ENCODE measurements around the gene NRL. TPM values are rescaled to one million over a fixed set of nuclear protein-coding genes. Genes with fewer than 3 reads are reported as not detected.
"Not testable (repeated sequence)": the region's sequence is repeated elsewhere in the genome, so short reads cannot be mapped to it uniquely, and the experiment has no call there.

NRL gene
- total and polyA plus RNA-seq, 8 donors: 0.37 to 2.4 (median 1.4) TPM

DNA sequence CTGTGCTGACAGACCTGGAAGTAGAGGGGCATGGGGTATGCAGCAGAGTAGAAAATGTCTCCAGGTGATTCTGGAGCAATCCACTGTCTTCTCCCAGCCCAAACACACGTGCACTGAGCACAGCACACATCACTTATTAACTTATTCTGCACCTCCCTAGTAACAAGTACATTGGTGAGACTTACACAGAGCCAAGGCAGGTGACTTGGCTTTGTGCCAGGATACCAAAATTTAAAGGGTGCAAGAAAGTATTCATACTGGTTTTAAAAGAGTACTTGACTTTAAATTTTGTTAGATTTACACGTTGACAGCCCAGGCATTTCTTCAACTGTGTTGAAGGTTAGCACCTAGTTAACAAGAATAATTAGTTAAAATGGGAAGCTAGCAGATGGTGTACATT lies 74.1 kb downstream of the NRL start:
- Histone ChIP-seq H3K4me1 (peaks cover 0 to 9% (median 5%) of the 10 kb centered on the region in 3 donors), H3K4me3 (no peak overlapping the region), H3K9me3 (no peaks in the 10 kb centered on the region), H3K36me3 (no peaks in the 10 kb centered on the region), H3K27ac (no peak overlapping the region), H3K27me3 (no peaks in the 10 kb centered on the region)
- DNase-seq (no peak), ATAC-seq (no peak), FAIRE-seq (no peak)
- 14 to 25% methylated on average over 2 of the region's 2 CpGs for WGBS, 2 donors
- intact Hi-C loops (cut with DNase I): no loop called here
- TF ChIP-seq, protein P1, sequence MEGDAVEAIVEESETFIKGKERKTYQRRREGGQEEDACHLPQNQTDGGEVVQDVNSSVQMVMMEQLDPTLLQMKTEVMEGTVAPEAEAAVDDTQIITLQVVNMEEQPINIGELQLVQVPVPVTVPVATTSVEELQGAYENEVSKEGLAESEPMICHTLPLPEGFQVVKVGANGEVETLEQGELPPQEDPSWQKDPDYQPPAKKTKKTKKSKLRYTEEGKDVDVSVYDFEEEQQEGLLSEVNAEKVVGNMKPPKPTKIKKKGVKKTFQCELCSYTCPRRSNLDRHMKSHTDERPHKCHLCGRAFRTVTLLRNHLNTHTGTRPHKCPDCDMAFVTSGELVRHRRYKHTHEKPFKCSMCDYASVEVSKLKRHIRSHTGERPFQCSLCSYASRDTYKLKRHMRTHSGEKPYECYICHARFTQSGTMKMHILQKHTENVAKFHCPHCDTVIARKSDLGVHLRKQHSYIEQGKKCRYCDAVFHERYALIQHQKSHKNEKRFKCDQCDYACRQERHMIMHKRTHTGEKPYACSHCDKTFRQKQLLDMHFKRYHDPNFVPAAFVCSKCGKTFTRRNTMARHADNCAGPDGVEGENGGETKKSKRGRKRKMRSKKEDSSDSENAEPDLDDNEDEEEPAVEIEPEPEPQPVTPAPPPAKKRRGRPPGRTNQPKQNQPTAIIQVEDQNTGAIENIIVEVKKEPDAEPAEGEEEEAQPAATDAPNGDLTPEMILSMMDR (IDR thresholded peaks at IDR 0.05): no peak

DNA sequence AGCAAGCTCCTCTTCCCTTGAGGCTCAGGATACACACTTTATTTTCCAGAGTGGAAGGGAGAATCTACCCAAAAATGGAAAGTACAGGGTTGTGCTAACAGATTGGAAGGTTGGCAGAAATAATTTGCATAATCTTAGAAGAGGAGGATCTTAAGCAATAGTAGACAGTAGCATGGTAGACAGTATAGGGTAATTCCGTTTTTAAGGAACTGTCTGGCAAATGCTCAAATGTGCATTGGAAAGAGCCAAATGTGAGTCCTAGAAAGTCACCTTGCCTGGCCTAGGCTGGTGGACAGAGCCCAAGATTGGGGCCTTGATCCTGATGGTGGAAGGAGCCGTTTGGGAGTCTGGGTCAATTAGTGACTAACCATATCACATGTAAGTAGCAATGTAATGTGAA lies 76.1 kb downstream of the NRL start:
- Histone ChIP-seq H3K4me1 (peaks cover 0 to 9% (median 5%) of the 10 kb centered on the region in 3 donors), H3K9me3 (no peaks in the 10 kb centered on the region), H3K27me3 (no peaks in the 10 kb centered on the region), H3K36me3 (no peaks in the 10 kb centered on the region), H3K4me3 (no peak overlapping the region), H3K27ac (no peak overlapping the region)
- intact Hi-C loops (cut with DNase I): no loop called here
- WGBS, 2 donors: 78 to 80% methylated on average over 2 of the region's 2 CpGs
- ATAC-seq (no peak), DNase-seq (no peak), FAIRE-seq (no peak)
- TF ChIP-seq, protein P1 (IDR thresholded peaks at IDR 0.05): no peak

DNA sequence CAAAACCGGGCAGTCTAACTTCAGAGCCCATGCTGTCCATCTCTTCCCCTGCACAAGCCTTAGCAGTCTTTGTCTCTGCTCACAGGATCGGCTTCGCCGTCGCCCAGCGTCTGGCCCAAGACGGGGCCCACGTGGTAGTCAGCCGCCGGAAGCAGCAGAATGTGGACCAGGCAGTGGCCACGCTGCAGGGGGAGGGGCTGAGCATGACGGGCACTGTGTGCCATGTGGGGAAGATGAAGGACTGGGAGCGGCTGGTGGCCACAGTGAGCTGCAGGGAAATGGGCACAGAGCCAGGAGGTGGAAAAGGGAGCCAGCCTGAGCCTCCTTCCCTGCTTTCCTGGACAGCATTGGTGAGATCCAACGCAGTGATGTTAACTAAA lies 77.1 kb downstream of the NRL start:
- H3K4me3 ChIP-seq: no peak overlapping the region
- no peaks in the 10 kb centered on the region for H3K9me3 ChIP-seq
- ATAC-seq (no peak), FAIRE-seq (no peak), DNase-seq (peak in 4 of 6 donors; percentile 59 to 79 (median 65))
- H3K27ac ChIP-seq: no peak overlapping the region
- intact Hi-C loops (cut with DNase I): no loop called here
- TF ChIP-seq, protein P1 (IDR thresholded peaks at IDR 0.05): no peak
- WGBS, 2 donors: 60 to 62% methylated on average over 14 of the region's 14 CpGs
- peaks cover 0 to 9% (median 0%) of the 10 kb centered on the region in 3 donors for H3K4me1 ChIP-seq
- H3K27me3 ChIP-seq: no peaks in the 10 kb centered on the region
- H3K36me3 ChIP-seq: no peaks in the 10 kb centered on the region

DNA sequence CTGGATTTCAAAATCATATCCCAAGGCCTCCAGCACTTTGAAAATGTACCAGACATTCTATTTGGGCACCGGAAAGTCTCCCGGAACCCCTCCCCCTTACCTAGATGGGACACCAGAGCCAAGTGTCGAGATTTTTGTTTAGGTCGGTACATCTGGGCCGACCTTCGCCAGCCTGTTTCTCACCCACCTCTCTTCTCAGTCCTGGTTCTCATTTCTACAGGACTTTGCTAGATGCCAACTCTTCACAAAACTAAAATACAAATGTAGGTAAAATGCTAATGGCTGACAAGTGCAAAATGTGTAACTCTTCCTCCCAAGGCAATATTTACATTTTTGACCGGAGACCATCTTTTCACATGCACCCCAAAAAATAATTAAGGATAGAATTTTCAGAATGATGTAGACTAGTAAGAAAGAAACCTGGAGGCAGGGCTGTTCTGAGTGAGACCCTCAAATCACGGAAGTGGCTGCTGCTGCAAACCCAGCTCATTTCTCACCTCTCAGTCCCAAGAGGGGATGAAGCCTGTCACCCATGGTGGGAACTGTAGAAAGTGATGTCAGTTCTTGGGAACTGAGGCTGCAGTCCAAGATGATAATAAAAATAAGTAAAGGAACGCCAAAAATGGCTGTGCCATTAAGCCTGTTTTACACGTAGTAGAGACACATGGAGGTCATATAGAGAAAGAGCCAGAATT lies 77.6 kb downstream of the NRL start:
- H3K4me1 ChIP-seq; DNase-seq; ATAC-seq; FAIRE-seq; H3K36me3 ChIP-seq; H3K27me3 ChIP-seq; H3K9me3 ChIP-seq; intact Hi-C loops (cut with DNase I): not testable (repeated sequence)
- Histone ChIP-seq H3K27ac (peak overlapping the region; percentile 70 to 97 (median 93)), H3K4me3 (peak overlapping the region in 3 of 4 donors; percentile 12 to 65 (median 64))
- 26 to 35% methylated on average over 10 of the region's 10 CpGs for WGBS, 2 donors

DNA sequence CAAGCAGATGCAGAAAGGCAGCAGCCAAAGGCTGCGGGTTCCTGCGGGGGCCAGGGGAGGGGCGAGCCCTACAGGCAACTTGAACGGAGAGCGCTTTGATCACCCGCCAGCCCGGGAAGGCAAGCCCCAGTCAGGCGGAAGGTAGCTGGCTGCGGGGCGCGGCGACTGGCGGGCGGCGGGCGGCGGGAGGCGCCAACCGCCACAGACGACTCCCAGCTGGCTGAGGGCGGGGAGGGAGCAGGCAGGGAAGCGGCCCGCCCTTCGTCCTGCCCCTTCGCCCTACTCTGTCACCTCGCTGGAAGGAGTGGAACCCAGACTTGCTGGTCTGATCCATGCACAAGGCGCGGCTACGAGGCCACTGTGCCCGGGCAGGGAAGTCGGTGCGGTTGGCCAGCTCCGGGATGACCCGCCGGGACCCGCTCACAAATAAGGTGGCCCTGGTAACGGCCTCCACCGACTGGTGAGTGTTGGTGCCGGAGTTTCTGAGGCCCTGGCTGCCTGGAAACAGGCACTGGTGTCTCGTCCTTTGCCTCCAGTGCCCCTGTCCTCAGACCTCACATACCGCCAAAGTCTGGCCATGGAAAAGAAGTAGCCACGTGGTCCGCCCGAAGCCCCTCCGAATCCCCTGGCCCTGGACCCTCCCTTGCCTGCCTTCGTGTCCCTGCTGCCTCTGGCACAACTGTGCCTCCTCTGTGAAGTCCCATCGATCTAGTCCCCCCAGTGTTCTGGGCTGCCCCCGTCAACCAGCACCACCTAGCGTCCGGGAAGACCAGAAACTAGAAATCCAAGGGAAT lies 78.4 kb downstream of the NRL start:
- ATAC-seq (peak; percentile 90 to 95 (median 93)), FAIRE-seq (no peak), DNase-seq (peak; percentile 84 to 94 (median 87))
- WGBS, 2 donors: 0% methylated on average over 43 to 50 of the region's 50 CpGs
- peak overlapping the region; percentile 12 to 65 (median 53) for H3K4me3 ChIP-seq
- peaks cover 0 to 9% (median 0%) of the 10 kb centered on the region in 3 donors for H3K4me1 ChIP-seq
- H3K27ac ChIP-seq: peak overlapping the region; percentile 70 to 97 (median 93)
- TF ChIP-seq, protein P1 (IDR thresholded peaks at IDR 0.05): peak; percentile 27 to 60 (median 54)
- no peaks in the 10 kb centered on the region for H3K27me3 ChIP-seq
- no peaks in the 10 kb centered on the region for H3K36me3 ChIP-seq
- intact Hi-C loops (cut with DNase I): no loop called here
- no peaks in the 10 kb centered on the region for H3K9me3 ChIP-seq

DNA sequence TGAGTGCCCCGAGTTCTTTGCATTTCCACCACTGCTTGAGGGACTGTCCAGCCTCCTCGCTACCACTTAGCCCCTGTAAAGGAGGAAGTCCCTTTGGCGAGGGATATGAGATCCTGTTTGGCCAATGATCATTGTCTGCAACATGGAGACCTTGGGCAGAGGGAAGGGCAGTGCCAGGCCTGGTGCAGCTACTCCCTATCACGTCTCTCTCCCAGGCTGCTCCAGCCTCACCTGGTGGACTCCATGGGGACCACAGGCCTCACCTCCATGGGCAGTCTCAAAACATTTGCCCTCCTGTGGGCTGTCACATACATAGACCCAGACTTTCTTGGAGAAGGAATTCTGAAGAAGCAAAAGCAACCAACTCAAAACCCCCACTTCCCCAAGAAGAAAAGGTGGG lies 79.0 kb downstream of the NRL start:
- Histone ChIP-seq H3K27ac (peak overlapping the region; percentile 70 to 97 (median 93)), H3K4me3 (peak overlapping the region in 3 of 4 donors; percentile 12 to 65 (median 64))
- H3K36me3 ChIP-seq; intact Hi-C loops (cut with DNase I); H3K4me1 ChIP-seq; FAIRE-seq; H3K9me3 ChIP-seq; H3K27me3 ChIP-seq: not testable (repeated sequence)
- DNase-seq (peak in 1 of 6 donors; percentile 40), ATAC-seq (peak; percentile 39 to 59 (median 46))
- 9 to 36% methylated on average over 2 to 3 of the region's 4 CpGs for WGBS, 2 donors

All from pancreas (tissue), 10 donors.